ENCODE data around the gene LTO1.

Gene LTO1

DNA sequence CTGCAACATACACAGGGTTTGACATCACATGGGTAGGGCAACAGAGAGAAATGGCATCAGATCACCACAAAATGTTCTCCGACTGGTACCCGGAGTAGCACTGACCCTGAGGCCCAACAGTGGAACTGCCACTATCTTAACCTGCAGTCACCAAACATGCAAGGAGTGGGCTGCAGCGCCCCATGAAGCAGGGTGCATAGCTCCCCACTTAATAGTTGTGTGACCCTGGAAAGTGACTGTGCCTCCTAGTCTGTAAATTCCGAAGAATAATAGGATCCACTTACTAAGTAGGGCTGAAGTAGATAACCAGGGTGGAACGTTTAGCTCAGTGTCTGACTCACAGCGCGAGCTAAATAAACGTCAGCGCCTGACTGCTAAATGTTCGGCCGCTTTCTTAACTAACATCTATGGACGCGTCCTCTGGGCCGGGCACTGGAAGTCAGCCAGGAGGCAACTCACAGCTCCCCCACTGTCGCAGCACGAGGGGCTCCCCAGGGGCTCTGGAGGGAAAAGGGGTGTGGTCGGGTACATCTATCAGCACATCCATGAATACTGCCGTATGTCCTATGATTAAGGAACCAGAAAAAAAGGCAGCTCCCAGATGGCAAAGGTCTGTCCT is 777 bp downstream of the LTO1 start:
- no peak for DNase-seq

DNA sequence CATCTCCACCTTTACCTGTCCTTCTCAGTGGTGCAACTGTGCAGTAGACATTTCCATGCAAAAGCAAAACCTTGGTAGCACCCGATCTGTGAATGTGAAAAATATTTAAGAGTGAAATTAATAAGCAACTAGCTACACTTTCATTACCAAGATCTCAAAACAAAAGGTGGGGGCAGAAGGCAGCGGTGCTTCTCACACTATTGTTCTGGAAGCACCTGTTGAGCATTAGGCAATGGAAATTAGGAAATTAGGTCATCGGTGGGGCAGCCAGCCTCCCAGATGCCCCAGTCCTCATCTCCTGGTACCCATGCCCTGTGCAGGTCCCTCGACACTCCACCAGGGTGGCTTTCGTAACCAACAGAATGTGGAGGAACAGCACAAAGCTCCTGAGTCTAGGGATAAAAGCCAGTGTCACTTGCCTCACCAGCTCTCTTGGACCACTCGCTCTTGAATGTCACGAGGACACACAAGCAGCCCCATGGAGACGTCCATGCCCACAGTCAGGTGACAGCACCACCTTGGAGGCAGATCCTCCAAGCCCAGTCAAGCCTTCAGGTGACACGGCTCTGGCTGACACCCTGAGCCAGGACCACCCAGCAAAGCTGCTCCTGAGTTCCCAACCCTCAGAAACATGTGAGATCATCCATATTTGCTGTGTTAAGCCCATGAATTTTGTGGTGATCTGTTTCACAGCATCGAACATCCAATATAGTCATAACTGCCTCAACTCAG is 3.3 kb downstream of the LTO1 start:
- no peak for DNase-seq

DNA sequence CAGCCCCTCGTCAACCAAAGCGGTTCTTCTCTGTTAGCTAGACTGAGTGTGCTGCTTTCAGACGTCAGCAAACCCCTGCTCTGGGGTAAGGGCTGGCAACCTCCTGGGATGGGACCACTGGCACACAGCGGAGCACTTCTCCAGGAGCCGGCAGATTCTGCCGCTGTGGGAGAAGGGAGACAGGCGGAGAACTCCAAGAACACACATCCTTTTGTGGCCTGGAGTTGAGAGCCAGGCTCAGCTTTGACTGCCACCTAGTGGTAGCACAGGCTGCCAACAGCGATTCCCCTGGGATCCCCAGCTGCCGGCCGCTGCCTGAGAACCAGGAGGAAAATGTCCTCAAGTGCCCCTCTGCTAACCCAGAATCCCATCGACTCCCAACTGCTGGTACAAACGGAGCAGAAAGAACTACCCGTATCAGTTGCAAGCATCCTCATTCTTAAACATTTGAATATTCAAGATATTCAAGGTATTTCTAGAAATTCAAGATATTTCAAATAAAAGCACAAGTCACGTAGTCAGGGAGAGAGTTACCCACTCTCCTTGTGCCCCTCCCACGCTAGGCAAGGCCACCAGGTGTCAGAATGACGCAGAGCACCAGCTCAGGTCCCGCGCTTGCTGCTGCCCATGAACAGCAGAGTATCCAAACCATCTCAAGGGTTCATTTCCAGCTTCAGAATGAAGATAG is 4.9 kb downstream of the LTO1 start:
- DNase-seq: peak; percentile 52

GRCh38 chr11:69669486-69669885 is 5.7 kb downstream of the LTO1 start:
- no peak for DNase-seq

GRCh38 chr11:69667619-69668604 is 7.2 kb downstream of the LTO1 start:
- DNase-seq: no peak

- no peak for DNase-seq
These were observed 8.2 kb downstream of the LTO1 start for GRCh38 chr11:69666752-69667536.

DNA sequence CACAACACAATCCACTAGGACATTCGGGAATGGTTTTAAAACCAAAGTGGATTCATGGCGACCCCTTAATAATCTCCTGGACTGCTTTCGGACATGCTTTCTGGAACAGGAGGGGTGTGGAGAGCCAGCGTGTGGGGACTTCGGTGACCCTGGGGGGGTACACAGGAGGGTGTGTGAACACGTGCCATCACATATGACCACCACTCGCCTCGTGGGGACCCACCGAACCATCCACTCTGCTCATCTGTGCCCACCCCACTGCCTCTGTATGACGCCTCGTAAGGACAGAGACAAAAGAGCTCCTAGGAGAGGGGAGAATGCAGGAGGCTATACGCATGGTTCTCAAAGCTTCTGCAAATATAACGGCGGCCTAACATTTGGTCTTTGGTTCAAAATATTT is 8.9 kb downstream of the LTO1 start:
- no peak for DNase-seq

DNA sequence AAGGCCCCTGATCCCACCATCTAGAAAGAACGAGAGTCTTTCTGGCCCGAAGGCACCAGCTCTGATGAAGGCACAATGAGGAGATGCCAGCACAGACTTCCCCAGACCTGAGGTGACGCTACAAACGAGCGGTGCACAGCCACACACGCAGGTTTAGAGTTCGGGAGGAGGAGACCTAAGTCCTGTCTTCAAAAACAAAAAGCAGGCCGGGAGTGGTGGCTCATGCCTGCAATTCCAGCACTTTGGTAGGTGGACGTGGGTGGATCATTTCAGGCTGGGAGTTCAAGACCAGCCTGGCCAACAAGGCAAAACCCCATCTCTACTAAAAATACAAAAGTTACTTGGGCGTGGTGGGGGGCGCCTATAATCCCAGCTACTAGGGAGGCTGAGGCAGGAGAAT is 9.5 kb downstream of the LTO1 start:
- no peak for DNase-seq

- no peak for DNase-seq
These were observed 10.3 kb downstream of the LTO1 start for GRCh38 chr11:69664901-69665300.

GRCh38 chr11:69664103-69664775 is 10.9 kb downstream of the LTO1 start:
- DNase-seq: no peak

DNA sequence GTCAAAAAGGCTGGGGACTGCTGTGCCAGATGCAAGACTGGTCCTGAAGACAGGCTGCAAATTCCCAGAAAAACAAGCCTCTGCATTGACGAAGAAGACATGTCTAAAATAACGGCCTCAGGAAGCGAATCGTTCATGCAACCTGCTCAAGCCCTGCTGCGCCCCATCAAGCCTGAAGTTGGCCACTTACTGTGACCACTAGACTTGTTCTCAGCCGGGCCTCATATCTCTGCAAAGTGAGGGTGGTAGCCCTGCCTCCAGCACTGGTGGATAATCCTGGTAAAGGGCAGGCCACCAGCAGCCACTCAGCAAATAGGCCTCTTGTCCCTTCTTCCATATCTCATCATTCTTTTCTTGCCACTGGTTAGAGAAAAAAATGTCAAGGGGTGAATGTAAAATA is 11.8 kb downstream of the LTO1 start:
- DNase-seq: no peak

DNA sequence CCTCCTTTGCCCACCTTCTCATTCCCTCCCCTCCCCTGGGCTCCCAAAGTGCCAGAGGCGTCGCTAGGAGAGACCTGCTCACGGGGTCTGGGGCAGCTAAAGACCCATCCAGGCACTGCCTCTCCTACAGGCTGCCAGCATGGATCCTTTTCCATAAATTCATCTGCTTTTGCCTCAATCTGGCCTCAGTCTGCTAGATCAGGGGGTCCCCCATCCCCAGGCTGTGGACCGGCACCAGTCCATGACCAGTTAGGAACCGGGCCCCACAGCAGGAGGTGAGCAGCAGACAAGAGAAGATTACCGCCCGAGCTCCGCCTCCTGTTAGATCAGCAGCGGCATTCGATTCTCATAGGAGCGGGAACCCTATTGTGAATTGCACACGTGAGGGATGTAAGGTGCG is 12.3 kb downstream of the LTO1 start:
- no peak for DNase-seq

GRCh38 chr11:69662021-69662698 is 13.0 kb downstream of the LTO1 start:
- no peak for DNase-seq

DNA sequence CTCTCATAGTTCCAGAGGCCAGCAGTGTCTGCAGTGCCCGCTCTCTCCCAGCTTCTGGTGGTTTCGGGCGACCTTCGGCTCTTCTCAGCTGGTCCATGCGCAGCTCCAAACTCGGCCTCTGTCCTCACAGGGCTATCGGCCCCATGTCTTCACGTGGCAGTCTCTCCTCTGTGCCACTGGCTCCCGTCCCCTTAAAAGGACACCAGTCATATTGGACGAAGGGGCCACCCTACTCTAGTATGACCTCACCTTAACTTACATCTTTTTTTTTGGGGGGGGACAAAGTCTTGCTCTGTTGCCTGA is 13.8 kb downstream of the LTO1 start:
- no peak for DNase-seq

DNA sequence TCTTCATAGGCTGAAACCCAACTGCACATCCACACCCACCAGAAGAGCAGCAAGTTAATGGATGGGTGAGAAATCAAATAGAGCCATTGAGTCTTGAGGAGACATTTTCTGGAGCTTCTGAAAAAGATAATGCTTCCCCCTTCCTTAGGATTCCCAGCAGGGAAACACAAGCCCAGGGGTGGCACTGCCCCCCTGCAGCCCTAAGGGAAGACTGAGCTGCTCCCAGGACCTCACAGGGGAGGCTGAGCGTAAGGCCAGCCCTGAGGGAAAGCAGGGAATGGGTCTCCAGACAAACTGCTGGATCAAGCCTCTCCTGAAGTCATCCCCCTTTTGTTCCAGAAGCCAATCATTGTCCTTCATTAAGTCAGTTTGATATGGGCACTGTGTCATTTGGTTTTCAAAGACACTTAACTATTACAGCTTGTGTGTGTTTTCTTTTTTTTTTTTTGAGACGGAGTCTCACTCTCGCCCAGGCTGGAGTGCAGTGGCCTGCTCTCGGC is 15.1 kb downstream of the LTO1 start:
- no peak for DNase-seq

DNA sequence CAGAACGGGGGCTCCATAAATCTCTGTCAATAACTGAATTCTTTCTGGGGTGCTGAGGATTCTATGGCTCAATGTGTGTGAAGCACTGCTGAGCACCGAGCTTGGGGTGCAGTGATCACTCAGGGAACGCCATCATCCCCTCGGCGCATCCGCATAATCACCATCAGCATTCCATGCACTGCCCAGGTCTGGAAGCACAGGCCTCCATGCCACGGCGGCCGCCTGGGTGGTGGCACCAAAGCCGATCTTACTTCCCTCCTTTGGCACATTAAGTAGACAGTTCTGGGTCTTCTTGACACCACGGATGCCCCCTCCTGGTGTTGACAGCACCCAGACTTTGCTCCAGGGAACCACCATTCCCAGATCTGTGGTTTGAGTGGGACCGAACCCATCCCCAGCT is 15.6 kb downstream of the LTO1 start:
- DNase-seq: no peak

GRCh38 chr11:69658626-69659450 is 16.3 kb downstream of the LTO1 start:
- no peak for DNase-seq

DNA sequence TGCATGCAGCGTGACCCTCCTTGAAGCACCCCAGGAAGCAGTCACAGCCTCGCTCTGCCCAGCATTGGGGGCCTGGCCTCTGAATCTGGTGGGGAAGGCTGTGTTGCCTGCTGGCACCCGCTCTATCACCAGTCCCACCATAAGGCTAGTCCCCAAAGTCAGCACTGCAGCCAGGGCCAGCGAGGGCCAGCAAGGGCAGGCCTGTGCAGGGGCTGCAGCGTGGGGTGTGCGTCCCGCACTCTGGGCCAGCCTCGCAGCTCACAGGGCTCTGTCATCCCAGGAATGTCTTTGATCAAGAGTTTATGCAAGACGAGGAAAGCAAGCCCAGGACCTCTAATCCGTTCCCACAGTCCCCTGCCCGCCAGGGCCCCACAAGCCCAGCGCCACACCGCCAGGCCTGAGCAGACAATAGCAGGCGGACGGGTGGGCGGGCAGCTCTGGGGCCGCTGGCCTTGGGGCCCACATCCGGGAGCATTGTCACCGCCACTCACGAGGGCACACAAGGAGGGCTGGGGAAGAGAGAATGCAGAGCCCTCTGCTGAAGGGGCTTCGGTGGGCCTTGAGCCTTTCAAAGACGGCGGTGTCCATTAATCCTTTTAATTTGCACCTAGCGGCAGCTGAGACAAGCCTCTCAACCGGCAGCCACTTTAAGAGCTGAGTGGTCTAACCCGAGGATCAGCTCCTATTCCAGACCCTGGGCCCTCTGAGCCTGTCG is 17.1 kb downstream of the LTO1 start:
- DNase-seq: no peak

- DNase-seq: no peak
These were observed 17.7 kb downstream of the LTO1 start for GRCh38 chr11:69657456-69657910.

Data from T-helper 9 cell (primary cell).